Nephron progenitor cell (in vitro differentiated cells): Measurements from ENCODE around the gene SMAP2.

ENCODE experiments used
- DNase-seq: peaks from one replicate; pipeline ENCODE4 v3.0.0; 2021
- H3K27ac Mint-ChIP-seq: 2 replicates; pipeline ENCODE4 v1.8.0; 2021; ENCODE audit warnings: mild to moderate bottlenecking, moderate library complexity, mixed read lengths
- H3K27me3 Mint-ChIP-seq: 2 replicates; pipeline ENCODE4 v1.8.0; 2021; ENCODE audit warnings: mild to moderate bottlenecking, low read depth, mixed read lengths; ENCODE audit not compliant: poor library complexity
- H3K36me3 Mint-ChIP-seq: 2 replicates; pipeline ENCODE4 v1.8.0; 2021; ENCODE audit warnings: low read depth, mixed read lengths
- H3K4me1 Mint-ChIP-seq: 2 replicates; pipeline ENCODE4 v1.8.0; 2021; ENCODE audit warnings: mixed read lengths
- H3K4me3 Mint-ChIP-seq: 2 replicates; pipeline ENCODE4 v1.8.0; 2021; ENCODE audit warnings: mild to moderate bottlenecking, moderate library complexity, mixed read lengths
- H3K9me3 Mint-ChIP-seq: 2 replicates; pipeline ENCODE4 v1.8.0; 2021; ENCODE audit warnings: mild to moderate bottlenecking, moderate library complexity, mixed read lengths
- CTCF ChIP-seq: fragments of 200-600 bp; sonication (generic); IDR thresholded peaks from 2 replicates; pipeline ENCODE4 v1.5.0; 2021; ENCODE audit warnings: antibody characterized with exemption

Gene SMAP2

GRCh38 chr1:40423264-40423642 lies 49.7 kb downstream of the SMAP2 start:
- Mint-ChIP-seq H3K36me3 (peaks cover 25% of the 10 kb centered on the region), H3K4me1 (peaks cover 18% of the 10 kb centered on the region), H3K27me3 (peaks cover 3% of the 10 kb centered on the region), H3K27ac (peak overlapping the region; percentile 94), H3K4me3 (no peak overlapping the region), H3K9me3 (peaks cover 5% of the 10 kb centered on the region)
- no peak for TF ChIP-seq CTCF
- no peak for DNase-seq

DNA sequence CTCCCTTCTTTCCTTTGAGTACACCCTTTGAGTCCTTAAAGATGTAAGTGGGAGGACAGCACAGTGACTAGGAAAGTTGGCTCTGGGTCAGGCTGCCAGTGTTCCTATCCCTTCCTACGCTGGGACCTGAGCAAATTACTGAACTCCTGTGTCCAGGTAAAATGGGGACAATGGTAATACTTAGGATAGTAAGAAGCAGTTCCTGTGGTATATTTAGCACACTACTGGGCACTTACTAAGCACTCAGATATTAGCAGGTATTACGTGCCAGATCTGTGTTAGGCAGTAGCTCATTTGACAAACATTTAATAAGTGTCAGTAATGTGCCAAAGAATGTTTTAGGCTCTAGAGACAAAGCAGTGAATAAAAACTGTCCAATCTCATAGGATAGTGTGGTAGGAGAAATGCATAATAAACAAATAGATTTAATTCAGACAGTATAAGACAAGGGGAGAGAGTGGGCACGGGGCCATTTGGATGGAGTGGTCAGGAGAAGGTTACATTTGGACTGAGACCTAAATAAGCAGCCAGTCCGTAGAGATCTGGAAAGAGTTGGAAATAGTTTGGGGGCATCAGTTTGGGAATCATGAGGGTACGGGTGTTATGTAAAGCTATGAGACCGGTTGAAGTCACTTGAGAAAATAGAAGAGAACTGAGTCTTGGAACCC lies 50.6 kb downstream of the SMAP2 start:
- TF ChIP-seq CTCF, result no peak
- H3K4me3 Mint-ChIP-seq, result no peak overlapping the region
- DNase-seq, result no peak
- peaks cover 18% of the 10 kb centered on the region for H3K4me1 Mint-ChIP-seq
- H3K9me3 Mint-ChIP-seq, result peaks cover 5% of the 10 kb centered on the region
- peak overlapping the region; percentile 94 for H3K27ac Mint-ChIP-seq
- H3K27me3 Mint-ChIP-seq, result peaks cover 3% of the 10 kb centered on the region
- peaks cover 19% of the 10 kb centered on the region for H3K36me3 Mint-ChIP-seq

GRCh38 chr1:40425198-40425597 lies 51.7 kb downstream of the SMAP2 start:
- no peak for DNase-seq
- Mint-ChIP-seq H3K27me3 (peaks cover 3% of the 10 kb centered on the region), H3K4me3 (no peak overlapping the region), H3K36me3 (peaks cover 19% of the 10 kb centered on the region), H3K9me3 (peaks cover 5% of the 10 kb centered on the region), H3K27ac (peak overlapping the region; percentile 7), H3K4me1 (peaks cover 18% of the 10 kb centered on the region)
- TF ChIP-seq CTCF, result no peak

GRCh38 chr1:40431385-40431784 lies 57.9 kb downstream of the SMAP2 start:
- no peak for DNase-seq
- Mint-ChIP-seq H3K4me1 (no peaks in the 10 kb centered on the region), H3K27ac (no peak overlapping the region), H3K27me3 (no peaks in the 10 kb centered on the region), H3K36me3 (peaks cover 5% of the 10 kb centered on the region), H3K4me3 (no peak overlapping the region), H3K9me3 (peaks cover 5% of the 10 kb centered on the region)
- no peak for TF ChIP-seq CTCF

DNA sequence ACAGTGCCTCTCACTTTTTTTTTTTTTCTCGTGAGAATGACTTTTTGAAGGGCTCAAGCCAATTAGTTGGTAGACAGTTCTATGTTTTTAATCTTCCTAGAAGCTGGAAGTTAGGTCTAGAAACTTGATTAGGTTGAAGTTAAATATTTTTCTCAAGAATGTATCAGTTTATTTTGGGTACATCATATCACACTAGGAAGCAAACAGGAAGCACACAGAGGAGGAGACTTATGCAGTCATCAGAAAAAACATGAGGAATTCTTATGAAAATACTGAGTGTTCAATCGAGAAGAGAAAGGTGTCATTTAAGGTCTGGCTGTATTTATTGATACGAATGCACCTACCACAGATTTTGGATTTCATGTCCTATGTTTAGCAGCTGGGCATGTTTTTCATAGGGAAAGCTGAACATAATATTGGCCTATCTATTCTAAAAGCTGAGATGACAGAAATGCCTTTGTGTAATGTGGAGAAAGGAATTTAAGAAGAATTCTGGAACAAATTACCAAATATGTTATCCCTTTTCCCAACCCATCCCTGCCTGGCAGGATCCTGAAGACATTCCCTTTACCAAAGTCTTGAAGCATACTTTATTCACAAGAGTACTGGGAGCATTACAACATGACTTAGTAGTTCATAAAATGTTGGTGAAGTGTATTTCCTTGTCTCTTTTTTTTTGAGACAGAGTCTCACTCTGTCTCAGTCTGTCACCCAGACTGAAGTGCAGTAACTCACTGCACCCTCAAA lies 59.3 kb downstream of the SMAP2 start:
- no peaks in the 10 kb centered on the region for H3K9me3 Mint-ChIP-seq
- H3K27me3 Mint-ChIP-seq, result no peaks in the 10 kb centered on the region
- DNase-seq, result no peak
- no peak overlapping the region for H3K4me3 Mint-ChIP-seq
- no peaks in the 10 kb centered on the region for H3K36me3 Mint-ChIP-seq
- H3K27ac Mint-ChIP-seq, result no peak overlapping the region
- TF ChIP-seq CTCF, result no peak
- H3K4me1 Mint-ChIP-seq, result no peaks in the 10 kb centered on the region

DNA sequence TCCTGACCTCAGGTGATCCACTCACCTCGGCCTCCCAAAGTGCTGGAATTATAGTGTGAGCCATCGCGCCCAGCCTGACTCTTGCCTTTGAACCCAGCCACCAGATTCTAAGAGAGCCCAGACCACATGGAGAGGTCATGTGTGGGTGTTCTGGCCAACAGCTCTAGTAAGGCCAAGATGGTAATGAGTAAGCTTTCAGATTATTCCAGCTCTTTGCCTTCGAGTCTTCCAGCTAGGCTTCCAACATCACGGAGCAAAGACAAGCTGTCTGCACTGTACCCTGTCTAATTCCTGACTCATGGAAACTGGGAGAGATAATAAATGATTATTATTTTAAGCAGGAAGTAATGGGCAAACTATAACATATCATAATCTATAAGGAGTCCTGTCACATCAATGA lies 61.9 kb downstream of the SMAP2 start:
- Mint-ChIP-seq H3K9me3 (peaks cover 3% of the 10 kb centered on the region), H3K27ac (no peak overlapping the region), H3K4me1 (no peaks in the 10 kb centered on the region), H3K4me3 (no peak overlapping the region), H3K36me3 (no peaks in the 10 kb centered on the region), H3K27me3 (no peaks in the 10 kb centered on the region)
- no peak for DNase-seq
- no peak for TF ChIP-seq CTCF
